Measurements from ENCODE around the gene HOXD3. TPM values are rescaled to one million over a fixed set of nuclear protein-coding genes. Genes with fewer than 3 reads are reported as not detected.

Gene HOXD3
- total RNA-seq, 1 donor from 2014 or later = 5.3 TPM

GRCh38 chr2:176132205-176133171 is 24.6 kb upstream of the HOXD3 start:
- DNase-seq (ENCODE audit: low spot score) = peak; percentile 73

GRCh38 chr2:176133389-176133788 is 23.7 kb upstream of the HOXD3 start:
- DNase-seq (ENCODE audit: low spot score) = no peak

- DNase-seq (ENCODE audit: low spot score) = no peak
These were observed 23.1 kb upstream of the HOXD3 start for GRCh38 chr2:176134035-176134434.

- no peak for DNase-seq (ENCODE audit: low spot score)
These were observed 22.1 kb upstream of the HOXD3 start for GRCh38 chr2:176135035-176135440.

- DNase-seq (ENCODE audit: low spot score) = peak; percentile 89
These were observed 20.5 kb upstream of the HOXD3 start for GRCh38 chr2:176136374-176137251.

- no peak for DNase-seq (ENCODE audit: low spot score)
These were observed 19.9 kb upstream of the HOXD3 start for GRCh38 chr2:176137252-176137580.

DNA sequence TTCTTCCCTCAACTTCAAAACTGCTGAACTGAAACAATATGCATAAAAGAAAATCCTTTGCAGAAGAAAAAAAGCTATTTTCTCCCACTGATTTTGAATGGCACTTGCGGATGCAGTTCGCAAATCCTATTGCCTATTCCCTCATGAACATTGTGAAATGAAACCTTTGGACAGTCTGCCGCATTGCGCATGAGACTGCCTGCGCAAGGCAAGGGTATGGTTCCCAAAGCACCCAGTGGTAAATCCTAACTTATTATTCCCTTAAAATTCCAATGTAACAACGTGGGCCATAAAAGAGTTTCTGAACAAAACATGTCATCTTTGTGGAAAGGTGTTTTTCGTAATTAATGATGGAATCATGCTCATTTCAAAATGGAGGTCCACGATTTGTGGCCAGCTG is 19.2 kb upstream of the HOXD3 start:
- no peak for DNase-seq (ENCODE audit: low spot score)

DNA sequence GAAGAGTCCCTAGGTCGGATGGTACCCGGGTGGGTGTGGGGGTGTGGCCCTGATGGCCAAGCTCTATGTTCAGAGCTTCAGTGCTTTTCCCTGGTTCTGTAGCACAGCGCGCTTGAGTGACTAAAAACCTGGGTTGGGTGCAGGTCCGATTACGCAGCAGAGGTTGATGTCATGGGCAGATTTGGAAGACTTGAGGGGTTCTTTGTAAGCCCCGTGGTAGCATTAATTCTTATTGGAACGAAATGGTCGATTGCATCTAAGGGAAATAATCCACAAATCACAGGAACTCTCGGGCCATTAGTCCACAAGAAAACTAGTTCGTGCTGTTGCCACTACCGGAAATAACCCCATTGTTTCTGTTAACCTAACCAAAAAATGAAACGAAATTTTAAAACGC is 18.6 kb upstream of the HOXD3 start:
- peak; percentile 74 for DNase-seq (ENCODE audit: low spot score)

- DNase-seq (ENCODE audit: low spot score) = peak; percentile 71
These were observed 18.0 kb upstream of the HOXD3 start for GRCh38 chr2:176138923-176139660.

GRCh38 chr2:176139661-176140512 is 17.2 kb upstream of the HOXD3 start:
- DNase-seq (ENCODE audit: low spot score) = peak; percentile 85

- peak; percentile 92 for DNase-seq (ENCODE audit: low spot score)
These were observed 16.4 kb upstream of the HOXD3 start for GRCh38 chr2:176140513-176141317.

- peak; percentile 65 for DNase-seq (ENCODE audit: low spot score)
These were observed 14.8 kb upstream of the HOXD3 start for GRCh38 chr2:176142281-176142680.

DNA sequence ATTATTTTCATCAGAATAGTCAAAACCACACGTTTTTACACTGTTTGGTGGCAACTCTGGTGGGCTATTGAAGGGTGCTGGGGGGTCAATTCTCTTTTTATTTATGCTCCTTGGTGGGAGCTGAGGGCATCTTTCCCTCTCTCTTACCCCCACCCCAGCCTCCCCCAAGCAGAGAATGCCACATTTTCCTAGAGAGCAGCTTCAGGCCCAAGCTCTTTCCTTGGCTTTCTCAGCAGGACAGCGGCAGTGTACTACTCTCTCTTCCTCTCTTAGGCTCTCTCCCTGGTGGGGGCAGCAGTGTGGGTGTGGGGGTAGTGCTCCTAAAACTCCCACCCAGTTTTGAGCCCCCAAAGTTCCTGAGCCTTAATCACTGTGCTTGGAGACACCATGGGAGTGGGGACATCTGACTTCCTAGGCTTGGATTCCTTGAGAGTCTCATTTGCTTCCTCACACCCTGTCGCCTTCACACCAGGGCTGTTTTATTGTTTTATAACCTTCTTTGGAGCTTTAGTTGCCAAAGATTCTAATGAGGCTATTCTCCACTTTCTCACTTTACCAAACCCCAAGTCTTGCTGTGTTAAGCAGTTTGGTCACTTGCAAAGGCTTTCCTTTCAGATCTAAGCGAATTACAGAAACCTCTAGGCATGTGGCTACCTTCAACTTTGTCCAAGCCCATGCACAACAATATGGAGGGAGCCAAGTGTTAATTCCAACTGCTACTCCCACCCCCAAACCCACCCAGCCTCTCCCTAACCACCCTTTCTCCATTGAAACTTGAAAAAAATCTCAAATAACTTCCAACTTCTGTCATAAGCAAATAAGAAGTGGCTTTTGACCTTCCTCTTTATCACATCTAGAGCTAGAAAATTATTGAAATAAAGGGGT is 11.8 kb upstream of the HOXD3 start:
- DNase-seq (ENCODE audit: low spot score) = no peak

GRCh38 chr2:176146101-176146500 is 11.0 kb upstream of the HOXD3 start:
- no peak for DNase-seq (ENCODE audit: low spot score)

DNA sequence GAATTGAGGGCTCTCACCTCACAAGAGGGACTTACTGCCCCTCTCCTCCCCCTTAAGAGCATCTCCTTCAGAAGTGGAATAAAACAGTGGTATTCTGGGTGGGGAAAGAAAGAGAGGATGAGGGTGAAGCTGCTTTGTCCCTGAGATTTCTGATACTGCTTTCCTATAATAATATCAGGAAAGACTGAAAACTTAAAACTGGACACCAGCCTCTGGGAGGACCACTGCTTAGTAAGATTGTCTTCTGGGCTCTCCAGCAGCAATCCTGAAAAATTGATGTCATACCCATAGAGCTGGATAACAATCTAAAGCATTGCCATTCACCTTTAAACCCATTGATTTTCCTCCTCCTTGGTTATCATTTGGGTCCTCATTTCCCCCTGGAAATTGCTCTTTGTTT is 10.5 kb upstream of the HOXD3 start:
- no peak for DNase-seq (ENCODE audit: low spot score)

- DNase-seq (ENCODE audit: low spot score) = peak; percentile 45
These were observed 9.8 kb upstream of the HOXD3 start for GRCh38 chr2:176147210-176147799.

GRCh38 chr2:176147800-176148496 is 9.2 kb upstream of the HOXD3 start:
- peak; percentile 76 for DNase-seq (ENCODE audit: low spot score)

Data from mesenteric fat pad (tissue), 1 donor.